Bronchial smooth muscle cell (primary cell): Measurements from ENCODE around the gene EPS15. TPM values are rescaled to one million over a fixed set of nuclear protein-coding genes. Genes with fewer than 3 reads are reported as not detected.

Experiments
- total RNA-seq: library from RNA; depleted of rRNA; stranded (reverse); fragments of >200 nt; gene quantifications from 2 replicates; pipeline ENCODE4 v1.2.1, GENCODE V29; 2014

Gene EPS15
- total RNA-seq, result 42.9 and 51.6 TPM in 2 replicates

GRCh38 chr1:51519048-51519864 is at the start of gene EPS15:
Gene EPS15, minus strand, starts transcription at chr1:51519266. Its CDS starts 35 bp downstream, at chr1:51519231.

GRCh38 chr1:51330331-51331201 is 188.5 kb downstream of the EPS15 start, which contains the start of gene TTC39A:
Gene TTC39A, minus strand, starts transcription at chr1:51330562. Its CDS starts 85 bp downstream, at chr1:51330477.

Other genes starting within 250 kb of the EPS15 start
- gene TTC39A, start 188.7 kb downstream of the EPS15 start, total RNA-seq, result 0.26 and 1.1 TPM in 2 replicates
- gene OSBPL9, start 97.8 kb upstream of the EPS15 start, total RNA-seq, result 68.5 and 72.7 TPM in 2 replicates